Cerebellar cortex (tissue), 1 donor: ENCODE data around the gene STK39.
"Not testable (repeated sequence)": the region's sequence is repeated elsewhere in the genome, so short reads cannot be mapped to it uniquely, and the experiment has no call there.

Source experiments
- DNase-seq: peaks from one replicate; pipeline ENCODE4 v3.0.0-alpha.2; 2015; ENCODE audit warnings: low spot score

Gene STK39

GRCh38 chr2:168247341-168248261 lies at the start of gene STK39:
STK39 (minus strand) TSS chr2:168247595; CDS start chr2:168247435, 160 bp downstream.
- DNase-seq = peak; percentile 60

GRCh38 chr2:168295051-168295450 lies 47.7 kb upstream of the STK39 start:
- DNase-seq = no peak

- DNase-seq = no peak
These were observed 47.0 kb upstream of the STK39 start for GRCh38 chr2:168294409-168294808.

GRCh38 chr2:168293766-168294165 lies 46.4 kb upstream of the STK39 start:
- DNase-seq = no peak

GRCh38 chr2:168290391-168290790 lies 43.0 kb upstream of the STK39 start:
- no peak for DNase-seq

- no peak for DNase-seq
These were observed 42.5 kb upstream of the STK39 start for GRCh38 chr2:168289880-168290279.

- DNase-seq = no peak
These were observed 39.1 kb upstream of the STK39 start for GRCh38 chr2:168286535-168286934.

- no peak for DNase-seq
These were observed 31.1 kb upstream of the STK39 start for GRCh38 chr2:168278424-168278888.

GRCh38 chr2:168277276-168277675 lies 29.9 kb upstream of the STK39 start:
- no peak for DNase-seq

GRCh38 chr2:168272225-168272624 lies 24.8 kb upstream of the STK39 start:
- DNase-seq = no peak

GRCh38 chr2:168262926-168263325 lies 15.5 kb upstream of the STK39 start:
- not testable (repeated sequence) for DNase-seq

GRCh38 chr2:168256448-168256847 lies 9.1 kb upstream of the STK39 start:
- peak; percentile 22 for DNase-seq

- peak; percentile 99 for DNase-seq
These were observed 8.5 kb upstream of the STK39 start for GRCh38 chr2:168255866-168256265.

GRCh38 chr2:168255103-168255502 lies 7.7 kb upstream of the STK39 start:
- no peak for DNase-seq

GRCh38 chr2:168254158-168254935 lies 7.0 kb upstream of the STK39 start:
- no peak for DNase-seq

- no peak for DNase-seq
These were observed 6.0 kb upstream of the STK39 start for GRCh38 chr2:168253379-168253778.

- DNase-seq = no peak
These were observed 5.6 kb upstream of the STK39 start for GRCh38 chr2:168252976-168253375.

- peak; percentile 32 for DNase-seq
These were observed 683 bp downstream of the STK39 start for GRCh38 chr2:168246483-168247340.

- peak; percentile 39 for DNase-seq
These were observed 1.3 kb downstream of the STK39 start for GRCh38 chr2:168246072-168246482.

- DNase-seq = no peak
These were observed 2.1 kb downstream of the STK39 start for GRCh38 chr2:168245074-168245825.

GRCh38 chr2:168244318-168244717 lies 3.1 kb downstream of the STK39 start:
- peak; percentile 67 for DNase-seq
